GM11168 (cell line): ENCODE measurements around the gene WEE2.

Experiments
- in situ Hi-C: fragments of 300-500 bp; cut with MboI; formaldehyde crosslinking; loops from one replicate; pipeline ENCODE4 v1.12.0; 2022; ENCODE audit warnings: low sequenced_read_pairs; ENCODE audit not compliant: unreplicated experiment

The WEE2 gene

DNA sequence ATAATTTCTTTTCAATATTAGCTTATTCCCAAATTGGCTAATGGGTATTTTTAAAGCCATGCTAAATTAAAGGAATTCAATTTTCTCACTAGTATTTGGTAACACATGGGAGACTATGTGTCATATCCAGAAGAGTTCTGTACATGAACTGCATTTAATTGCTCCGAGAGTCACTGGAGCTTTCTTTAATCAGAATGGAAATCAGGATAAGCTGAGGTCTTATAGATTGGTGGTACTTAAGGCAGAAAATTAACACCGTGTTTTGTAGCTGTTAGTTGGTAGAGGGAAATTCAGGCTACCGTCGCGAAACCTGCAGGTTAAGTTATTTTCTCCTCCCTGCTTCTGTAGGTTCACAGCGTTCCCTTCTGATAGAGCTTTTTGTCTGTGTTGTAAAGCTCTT is at the start of gene WEE2:
WEE2 (plus strand) TSS at position 3 of the 400 bp plus-strand sequence. CDS start 406 bp downstream, outside the sequence.
- in situ Hi-C loops: no loop called here

DNA sequence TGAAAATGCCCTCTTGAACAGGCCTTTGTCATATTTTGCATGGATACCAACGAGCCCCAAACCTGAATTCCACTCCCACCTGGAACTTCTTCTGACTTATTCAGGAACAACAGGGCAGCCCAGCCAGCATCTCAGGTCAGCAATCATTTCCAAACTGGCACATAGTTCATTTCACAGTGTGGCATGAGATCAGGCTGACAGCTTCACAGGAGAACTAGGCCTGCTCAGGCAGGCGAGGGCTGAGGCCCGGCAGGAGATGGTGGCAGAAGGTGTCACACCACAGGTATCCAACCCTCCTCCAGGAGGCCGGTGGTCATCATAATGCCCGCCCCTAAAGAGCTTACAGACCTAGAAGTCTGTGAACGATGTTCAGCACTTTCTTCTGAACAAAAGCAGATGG is 48.7 kb upstream of the WEE2 start:
- in situ Hi-C loops: no loop called here

DNA sequence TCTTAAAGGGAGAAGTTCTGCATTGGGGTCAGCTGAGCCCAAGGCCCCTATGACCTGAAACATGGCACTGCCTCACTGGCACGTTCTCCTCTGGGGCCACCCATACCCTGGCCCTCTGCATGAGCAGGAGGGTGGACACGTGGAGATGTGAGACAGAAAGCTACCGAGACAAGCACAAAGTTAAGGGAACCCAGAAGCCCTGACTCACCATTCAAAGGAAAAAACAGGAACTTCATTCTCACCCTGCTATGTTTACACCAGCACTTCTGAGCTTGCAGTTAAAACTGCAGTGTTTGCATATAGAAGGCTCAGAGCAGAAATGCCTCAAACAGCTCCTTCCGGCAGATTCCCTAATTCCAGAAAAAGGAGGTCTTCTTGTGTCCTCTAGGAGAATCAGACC is 47.9 kb upstream of the WEE2 start:
- in situ Hi-C loops: loop anchor here (10.0 kb wide), 1 partner anchor 375 kb away; no protein-coding TSS in a partner anchor

DNA sequence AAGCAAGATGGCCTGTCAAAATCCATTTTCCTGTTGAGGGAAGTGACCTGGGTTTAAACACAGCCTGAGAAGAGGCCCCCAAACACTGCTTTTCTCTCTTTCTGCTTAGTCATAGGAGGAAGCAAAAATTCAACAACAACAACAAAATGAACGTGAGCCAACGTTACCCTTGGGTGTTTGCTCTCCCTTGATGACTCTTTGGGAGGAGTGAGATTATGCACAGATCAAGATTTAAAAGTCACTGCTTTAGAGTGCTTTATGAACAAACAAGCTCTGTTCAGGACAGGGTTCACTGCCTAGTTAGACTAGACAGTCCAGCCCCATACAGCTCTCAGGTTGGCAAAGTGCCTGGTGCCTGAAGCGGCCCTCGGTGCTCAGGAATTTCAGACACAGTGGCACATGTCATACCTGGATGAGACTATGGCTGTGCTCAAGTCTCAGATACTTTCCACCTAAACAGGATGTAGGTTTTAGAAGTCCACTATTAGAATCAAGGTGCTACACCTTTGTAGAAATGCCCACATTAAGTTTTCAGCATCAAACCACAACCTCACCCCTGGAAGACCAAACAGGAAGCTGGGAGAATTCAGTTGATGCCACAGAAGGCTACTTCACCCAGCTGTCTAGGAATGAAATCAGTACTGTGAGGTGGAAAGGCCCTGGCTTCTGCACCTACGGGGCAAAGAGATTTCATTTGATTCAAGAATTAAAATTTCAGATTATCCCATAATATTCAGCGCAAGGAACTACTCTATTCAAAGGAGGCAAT is 44.9 kb upstream of the WEE2 start:
- in situ Hi-C loops: loop anchor here (10.0 kb wide), 1 partner anchor 372 kb away; no protein-coding TSS in a partner anchor

DNA sequence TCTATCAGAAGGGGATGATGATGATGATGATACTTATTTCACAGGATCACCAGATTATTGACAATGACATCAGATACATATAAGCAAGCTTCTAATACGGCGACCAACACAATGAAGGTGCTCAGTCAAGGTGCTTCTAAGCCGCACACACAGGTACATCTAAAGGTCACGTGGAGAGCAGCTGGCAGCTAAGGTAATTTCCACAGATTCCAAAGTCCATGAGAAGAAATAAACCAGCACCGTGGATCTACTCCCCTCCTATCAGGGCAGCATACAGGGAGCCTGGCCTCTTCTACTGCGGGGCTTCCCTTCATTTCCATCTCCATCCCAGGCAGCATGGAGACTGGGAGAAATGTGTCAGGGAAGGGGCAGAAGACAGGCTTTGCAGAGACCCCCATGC is 43.7 kb upstream of the WEE2 start:
- in situ Hi-C loops: loop anchor here (10.0 kb wide), 1 partner anchor 370 kb away; no protein-coding TSS in a partner anchor

DNA sequence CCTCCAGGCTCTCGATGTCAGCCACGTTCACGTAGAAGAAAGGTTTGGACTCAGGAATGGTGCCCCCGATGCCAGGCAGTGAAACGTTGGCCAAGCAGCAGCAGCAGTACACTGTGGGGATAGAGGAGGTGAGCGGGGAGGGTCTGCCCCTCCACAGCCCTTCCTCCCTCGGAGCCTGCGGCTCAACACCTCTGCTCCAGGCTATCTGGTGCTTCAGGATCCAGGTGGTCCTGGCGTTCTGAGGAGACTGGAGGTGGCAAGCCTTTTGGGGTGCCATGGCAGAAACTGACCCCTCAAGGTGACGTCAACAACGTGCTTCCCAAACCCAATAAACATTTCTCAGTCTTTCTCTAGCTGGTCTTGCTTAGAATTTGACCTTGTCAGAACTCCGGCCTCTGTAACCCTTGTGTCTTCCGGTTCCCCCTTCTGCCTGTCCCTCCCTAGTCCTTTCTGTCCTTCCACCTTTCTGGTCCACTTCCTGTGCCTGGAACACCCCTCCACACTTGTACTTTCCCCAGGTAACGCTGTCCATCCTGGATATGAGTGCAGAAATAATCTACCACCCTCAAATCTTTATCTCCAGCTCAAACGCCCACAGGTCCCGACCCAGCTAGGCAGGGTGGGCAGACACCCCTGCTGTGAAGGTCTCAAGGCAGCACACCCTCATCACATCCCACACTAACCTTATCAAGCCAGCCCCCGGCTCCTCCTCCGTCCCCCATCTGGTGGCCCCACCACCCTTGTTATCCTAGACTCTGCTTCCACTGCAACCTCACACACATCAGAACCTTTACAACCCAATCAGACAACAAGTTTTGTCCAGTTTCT is 42.7 kb upstream of the WEE2 start:
- in situ Hi-C loops: loop anchor here (10.0 kb wide), 1 partner anchor 369 kb away; no protein-coding TSS in a partner anchor

DNA sequence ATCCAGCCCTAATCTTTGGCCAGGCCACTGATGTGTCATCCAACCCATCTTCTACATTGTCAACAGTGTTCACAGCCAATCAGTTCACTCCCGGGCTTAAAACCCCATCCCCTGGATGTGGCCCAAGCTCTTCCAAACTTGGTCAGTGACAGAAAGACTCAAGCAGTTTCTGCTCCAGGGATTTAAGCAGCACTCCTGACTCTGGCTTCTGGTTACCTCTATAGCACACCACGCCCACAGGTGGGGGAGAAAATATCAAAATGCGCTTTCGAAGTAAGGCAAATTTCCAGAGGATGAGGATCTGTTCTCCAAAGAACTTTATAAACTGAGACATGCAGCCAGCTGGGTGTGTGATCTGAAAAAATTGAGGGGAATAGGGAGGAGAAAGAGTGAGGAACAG is 42.1 kb upstream of the WEE2 start:
- in situ Hi-C loops: loop anchor here (10.0 kb wide), 1 partner anchor 369 kb away; no protein-coding TSS in a partner anchor

DNA sequence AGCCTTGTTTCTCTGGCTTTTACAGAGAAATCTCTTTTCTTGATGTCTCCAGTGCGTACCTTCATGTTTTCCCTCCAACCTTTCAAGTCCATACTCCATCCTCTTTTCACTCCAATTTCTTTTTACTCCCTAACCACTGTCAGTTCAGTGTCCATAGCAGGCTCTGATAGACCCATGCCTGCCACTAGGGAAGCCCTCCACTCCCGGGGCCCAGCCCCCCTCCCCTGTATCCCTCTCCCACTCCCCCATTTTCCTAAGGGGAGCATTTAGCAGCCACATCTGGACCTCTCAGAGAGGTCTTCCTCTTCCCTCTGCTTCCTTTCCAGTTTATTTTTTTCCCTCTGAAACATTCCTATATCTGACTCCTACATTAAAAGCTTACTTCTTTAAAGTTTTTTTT is 39.3 kb upstream of the WEE2 start:
- in situ Hi-C loops: loop anchor here (10.0 kb wide), 1 partner anchor 366 kb away; no protein-coding TSS in a partner anchor

DNA sequence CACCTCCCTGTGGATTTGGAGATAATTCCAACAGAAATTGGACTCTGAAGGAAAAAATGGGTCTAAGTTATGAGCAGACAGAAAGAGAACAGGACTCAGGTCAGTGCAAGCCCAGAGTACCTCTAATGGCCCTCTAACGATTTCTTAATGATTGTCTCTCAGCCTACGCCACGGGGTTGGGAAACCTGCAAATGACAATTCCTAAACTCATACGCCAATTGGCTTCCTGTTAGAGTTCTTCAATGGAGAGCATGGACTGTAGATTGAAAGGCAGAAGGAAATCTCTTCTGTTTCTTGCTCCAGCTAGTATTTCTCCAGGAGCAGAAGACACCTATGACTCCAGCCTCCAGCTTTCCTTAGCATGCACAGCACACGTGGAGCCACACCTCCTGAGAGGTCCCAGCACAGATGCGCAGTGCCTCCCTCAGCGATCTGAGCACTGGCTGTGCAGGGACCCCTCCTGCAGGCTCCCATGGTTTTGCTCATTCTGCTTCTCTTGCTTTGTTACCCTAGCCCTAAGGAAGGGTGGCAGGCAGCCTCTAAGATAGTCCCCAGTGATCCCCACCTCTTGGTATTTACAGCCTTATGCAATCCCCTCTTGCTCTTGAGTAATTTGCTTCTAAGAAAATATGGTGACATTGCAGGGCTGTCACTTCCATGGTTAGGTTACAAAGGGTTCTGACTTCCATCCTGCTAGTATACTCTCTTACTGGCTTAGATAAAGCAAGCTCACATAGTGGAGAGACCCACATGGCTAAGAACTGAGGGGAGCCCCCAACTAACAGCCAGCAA is 36.3 kb upstream of the WEE2 start:
- in situ Hi-C loops: no loop called here

DNA sequence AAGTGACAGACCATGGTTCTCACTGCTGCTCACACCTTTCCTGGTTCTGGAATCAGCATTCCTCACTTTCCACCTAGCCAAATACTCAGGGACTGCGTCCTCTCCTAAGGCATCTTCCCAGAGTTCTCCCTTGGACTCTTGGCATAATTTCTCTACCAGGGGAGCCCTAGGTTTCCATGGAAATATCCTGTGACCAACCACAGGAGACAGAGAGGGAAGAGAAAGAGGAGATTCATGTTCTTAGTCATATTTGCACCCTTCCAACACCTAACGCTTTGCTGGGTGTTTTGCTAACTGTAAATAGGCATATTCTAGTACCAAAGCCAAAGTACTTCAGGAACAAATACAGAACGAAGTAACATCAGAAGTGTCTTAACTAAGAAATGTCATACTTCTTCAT is 34.8 kb upstream of the WEE2 start:
- in situ Hi-C loops: no loop called here

DNA sequence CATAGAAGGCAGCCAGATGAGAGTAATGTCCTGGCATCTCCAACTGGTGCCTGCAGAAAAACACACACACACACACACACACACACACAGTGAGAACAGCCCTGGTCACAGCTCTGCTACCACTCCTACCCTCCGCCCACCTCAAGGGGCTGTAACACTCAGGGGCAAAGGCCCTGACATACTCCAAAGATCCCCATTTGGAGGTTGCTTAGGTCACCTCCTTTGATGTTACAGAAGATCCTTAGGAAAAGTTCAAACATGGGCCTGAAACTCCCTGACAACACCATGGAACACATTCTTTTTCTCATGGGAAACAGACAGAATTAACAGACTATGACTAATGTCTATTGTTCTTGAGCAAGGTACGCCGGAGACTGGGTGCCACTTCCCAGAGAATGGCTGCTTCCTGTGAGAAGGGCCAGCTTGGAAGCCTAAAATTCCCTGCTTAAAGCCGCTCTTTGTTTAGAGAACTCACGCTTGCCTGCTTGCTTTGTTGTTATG is 33.9 kb upstream of the WEE2 start:
- in situ Hi-C loops: no loop called here

DNA sequence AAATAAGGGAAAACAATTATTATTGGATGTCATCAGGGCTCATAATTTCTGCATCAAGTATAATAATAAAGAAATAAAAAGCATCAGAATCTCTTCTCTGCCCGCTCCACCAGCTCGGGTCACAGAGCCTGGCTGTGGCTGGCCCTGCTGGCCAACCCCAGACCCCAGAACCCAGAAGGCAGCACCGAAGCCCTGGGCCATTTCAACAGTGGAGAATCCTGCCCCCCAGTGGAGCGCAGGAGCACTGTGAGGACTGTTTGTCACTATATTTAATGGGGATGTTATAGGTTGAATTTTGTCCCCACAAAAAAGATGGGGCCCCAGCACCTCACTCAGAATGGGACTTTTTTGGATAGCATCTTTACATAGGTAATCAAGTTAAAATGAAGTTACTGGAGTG is 33.5 kb upstream of the WEE2 start:
- in situ Hi-C loops: no loop called here

DNA sequence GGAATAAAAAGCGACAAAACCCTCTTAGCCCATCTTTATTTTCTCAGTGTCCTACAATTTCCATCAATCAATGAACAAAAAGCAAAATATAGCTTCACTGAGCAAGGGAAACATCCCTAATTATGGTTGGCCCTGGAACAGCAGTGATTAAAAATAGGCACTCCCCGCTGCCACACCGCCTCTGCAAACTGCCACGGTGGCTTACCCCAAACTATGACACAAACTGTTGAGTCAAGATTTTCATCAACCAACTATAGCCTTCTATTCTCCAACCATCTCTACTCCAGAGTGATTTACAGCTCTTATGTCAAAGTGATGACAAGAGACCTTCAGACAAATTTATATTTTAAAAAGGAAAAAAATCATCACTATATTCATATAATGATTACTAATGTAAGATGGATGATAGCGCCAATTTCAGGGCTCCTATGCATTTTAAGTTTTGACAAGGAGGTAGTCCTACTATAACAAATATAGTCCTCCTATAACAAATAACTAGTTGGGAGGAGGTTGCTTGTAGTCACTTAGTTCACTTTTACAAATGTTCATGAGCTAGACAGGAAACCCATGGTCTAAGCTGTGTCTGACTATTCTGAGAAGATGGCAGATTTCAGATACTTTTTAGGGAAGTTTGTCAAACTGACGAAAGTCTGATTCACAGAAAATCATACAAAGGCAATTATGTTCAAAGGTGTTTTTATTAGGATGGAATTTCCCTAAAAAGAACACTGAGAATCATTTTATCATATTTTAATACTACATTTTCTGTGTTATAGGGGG is 32.5 kb upstream of the WEE2 start:
- in situ Hi-C loops: no loop called here

DNA sequence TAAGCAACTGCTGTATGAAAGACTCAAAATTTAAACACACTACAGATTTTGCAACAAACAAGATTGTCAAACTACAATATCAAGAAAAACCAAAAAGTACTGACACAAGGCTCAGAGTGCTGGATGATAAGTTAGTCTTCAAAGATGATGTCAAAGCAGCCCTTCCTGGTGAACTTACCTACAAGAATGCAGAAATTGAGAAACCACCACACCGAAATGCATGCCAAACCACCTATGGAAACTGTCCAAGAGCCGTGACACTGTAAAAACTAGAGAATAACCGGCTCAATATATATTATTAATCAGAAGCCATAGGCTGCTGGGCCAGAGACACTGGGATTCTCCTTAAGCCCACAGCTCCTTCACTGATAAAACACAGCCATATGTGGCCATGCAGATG is 31.5 kb upstream of the WEE2 start:
- in situ Hi-C loops: no loop called here

DNA sequence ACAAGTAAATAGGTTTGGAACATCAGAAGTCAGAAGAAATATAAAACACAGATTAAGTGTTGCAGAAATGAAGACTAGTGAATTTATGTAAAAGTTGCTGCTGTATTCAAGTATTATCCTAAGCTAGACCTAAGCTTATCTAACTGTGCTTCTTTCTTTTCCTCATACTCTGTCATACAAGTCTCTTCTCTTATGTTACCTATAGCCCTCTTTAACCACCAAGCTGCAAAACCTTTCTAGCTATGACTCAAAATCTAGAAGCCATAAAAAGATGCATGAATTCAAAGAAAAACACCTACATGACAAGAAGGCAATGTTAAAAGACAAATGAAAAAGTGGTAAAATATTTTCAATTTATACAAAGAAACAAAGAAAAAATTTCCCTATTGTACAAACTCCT is 29.1 kb upstream of the WEE2 start:
- in situ Hi-C loops: no loop called here

DNA sequence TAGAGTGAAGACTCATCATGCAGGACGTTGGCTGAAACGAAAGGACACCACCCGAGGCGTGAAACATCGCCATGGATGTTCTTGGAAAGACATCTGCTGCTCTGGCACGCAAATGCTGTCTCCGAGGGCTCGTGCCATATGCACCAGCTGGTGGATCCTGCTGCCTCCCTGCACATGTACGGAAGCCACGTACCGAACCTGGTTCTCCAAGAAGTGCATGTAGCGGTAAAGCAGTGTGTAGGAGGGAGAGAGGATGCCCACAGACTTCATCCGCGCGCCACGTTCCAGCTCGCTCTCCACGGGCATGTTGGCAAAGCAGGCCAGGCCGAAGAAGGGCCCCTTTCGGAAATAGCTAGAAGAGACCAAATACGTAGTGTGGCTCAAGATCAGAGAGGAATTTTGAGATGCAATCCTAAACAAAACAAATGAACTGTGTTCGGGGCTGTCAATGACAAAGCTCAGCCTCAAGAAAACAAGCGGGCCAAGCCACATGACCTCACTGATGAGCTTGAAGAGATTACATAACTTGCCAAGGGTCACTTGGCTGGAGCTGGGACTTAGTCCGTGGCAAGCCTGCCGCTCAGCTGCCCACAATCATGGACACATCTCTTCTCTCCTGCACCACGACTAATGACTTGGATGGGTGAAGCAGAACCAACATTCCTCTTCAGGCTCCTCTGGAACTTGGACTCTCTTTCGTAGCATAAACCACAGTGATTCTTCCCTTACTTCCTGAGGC is 22.7 kb upstream of the WEE2 start:
- in situ Hi-C loops: no loop called here

DNA sequence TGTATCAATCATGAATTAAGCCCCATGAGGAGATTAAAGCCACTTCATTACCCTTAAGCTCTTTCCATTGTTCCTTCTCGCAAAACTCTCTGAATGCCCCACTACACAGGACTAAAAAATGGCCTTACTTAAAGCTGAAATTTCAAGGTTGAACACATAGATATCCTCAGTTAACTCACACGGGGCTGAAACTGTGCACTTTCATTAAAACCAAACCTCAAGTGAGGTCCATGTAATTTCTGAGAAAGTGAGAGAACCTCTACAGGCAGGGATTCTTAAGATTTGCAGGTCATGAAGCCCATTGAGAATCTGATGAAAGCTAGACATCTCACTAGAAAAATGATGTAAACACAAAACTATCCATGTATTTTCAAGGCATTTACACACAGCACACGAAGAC is 22.1 kb upstream of the WEE2 start:
- in situ Hi-C loops: no loop called here

DNA sequence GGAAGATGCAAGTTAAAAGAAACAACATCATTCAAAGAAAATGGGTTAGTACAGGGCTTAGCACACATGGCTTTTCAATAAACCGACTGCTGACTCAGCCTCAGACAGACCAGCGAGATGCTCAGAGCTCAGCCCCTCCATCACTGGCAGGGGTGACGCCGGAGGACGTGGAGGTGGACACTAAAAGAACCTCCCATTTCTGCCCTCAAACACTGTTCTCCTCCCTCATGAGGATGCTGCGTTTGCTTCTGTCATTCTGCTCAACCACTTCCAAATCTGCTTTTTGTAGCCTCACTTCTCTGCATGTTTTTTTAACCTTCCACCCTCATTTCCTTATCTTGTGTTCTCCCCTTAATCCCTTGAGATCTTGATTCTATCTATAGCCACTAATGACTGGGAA is 21.5 kb upstream of the WEE2 start:
- in situ Hi-C loops: no loop called here

DNA sequence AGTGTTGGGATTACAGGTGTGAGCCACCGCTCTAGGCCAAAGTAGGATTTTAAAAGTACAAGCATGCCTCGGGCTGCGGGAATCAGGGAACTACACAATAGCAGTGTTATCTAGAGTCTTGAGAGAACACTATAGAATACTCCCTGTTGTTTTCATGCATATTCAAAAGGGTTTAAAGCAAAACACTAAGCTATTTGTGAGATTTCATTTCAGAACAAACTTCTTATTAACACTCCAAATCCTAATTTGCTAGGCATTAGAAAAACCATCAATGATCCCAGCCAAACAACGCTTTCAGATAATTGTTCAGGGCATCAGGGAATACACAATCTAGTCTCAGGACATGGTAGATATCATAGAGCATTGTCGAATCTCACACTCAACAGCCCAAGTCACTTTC is 20.1 kb upstream of the WEE2 start:
- in situ Hi-C loops: no loop called here
